Testis (tissue), 3 donors: Measurements from ENCODE around the gene EVA1B. TPM values are rescaled to one million over a fixed set of nuclear protein-coding genes. Genes with fewer than 3 reads are reported as not detected.

ENCODE experiments used
- DNase-seq: peaks from one replicate; pipeline ENCODE4 v3.0.0-alpha.2; 2019
- H3K27ac ChIP-seq, 2 donors: fragments of 200-600 bp; sonication (generic); one replicate each; pipeline ENCODE4 v1.5.1; 2019
- H3K27me3 ChIP-seq: fragments of 200-600 bp; sonication (generic); one replicate; pipeline ENCODE4 v1.5.1; 2019
- H3K36me3 ChIP-seq: fragments of 200-600 bp; sonication (generic); one replicate; pipeline ENCODE4 v1.5.1; 2017; ENCODE audit warnings: low read depth; ENCODE audit errors: missing control alignments
- H3K4me1 ChIP-seq: fragments of 200-600 bp; sonication (generic); one replicate; pipeline ENCODE4 v1.5.1; 2019
- H3K4me3 ChIP-seq, 2 donors: fragments of 200-600 bp; sonication (generic); one replicate each; pipeline ENCODE4 v1.5.1; 2017 to 2019
- H3K9me3 ChIP-seq: fragments of 200-600 bp; sonication (generic); one replicate; pipeline ENCODE4 v1.5.1; 2017
- CTCF ChIP-seq, 3 experiments: fragments of 450-650 bp in 2 of 3; fragments of 200-600 bp in 1 of 3; sonication (generic) in 1 of 3; IDR thresholded peaks; one replicate each; pipeline ENCODE4 v1.5.1; 2016 to 2019; ENCODE audit warnings: antibody characterized with exemption in 3 of 3, mild to moderate bottlenecking in 2 of 3, moderate library complexity in 1 of 3
- POLR2A ChIP-seq: fragments of 450-650 bp; IDR thresholded peaks from one replicate; pipeline ENCODE4 v1.6.1; 2017; ENCODE audit warnings: antibody characterized with exemption, mild to moderate bottlenecking, moderate library complexity
- WGBS, 2 donors: methylation state at CpG; one replicate each; pipeline ENCODE4 v1.1.5; 2018; 5-methylcytosine and 5-hydroxymethylcytosine counted together
- intact Hi-C: fragments of 100-400 bp; cut with DNase I; formaldehyde crosslinking; loops from one replicate; pipeline ENCODE4 v1.15.1; 2023; ENCODE audit warnings: low total_unique reads
- polyA plus RNA-seq: library from polyadenylated mRNA; stranded (reverse); fragments of 350-450 nt; fragmentation: Illumina TruSeq; extraction: RNeasy Lipid Tissue Mini Kit (QIAGEN cat#74804); gene quantifications from one replicate; pipeline ENCODE4 v1.2.3, GENCODE V29; 2014; ENCODE audit warnings: low read depth, low replicate concordance; ENCODE audit not compliant: insufficient read depth
- total RNA-seq, 2 donors: library from RNA; depleted of rRNA; stranded (reverse); fragments of >200 nt; gene quantifications; one replicate each; pipeline ENCODE4 v1.2.3, GENCODE V29; 2016

Gene EVA1B
- total and polyA plus RNA-seq, 3 donors from 2014 or later: 9.1 to 19.4 (median 9.6) TPM

GRCh38 chr1:36309397-36309796 is 14.0 kb downstream of the EVA1B start:
- no peak overlapping the region for H3K4me3 ChIP-seq
- H3K4me1 ChIP-seq: peaks cover 11% of the 10 kb centered on the region
- no peak for TF ChIP-seq CTCF (IDR thresholded peaks at IDR 0.05)
- no peak for TF ChIP-seq POLR2A
- no peaks in the 10 kb centered on the region for H3K9me3 ChIP-seq
- no peak overlapping the region for H3K27ac ChIP-seq
- WGBS, 2 donors: 91 to 96% methylated on average over 7 of the region's 7 CpGs
- H3K27me3 ChIP-seq: no peaks in the 10 kb centered on the region
- intact Hi-C loops: no loop called here
- no peak for DNase-seq
- no peaks in the 10 kb centered on the region for H3K36me3 ChIP-seq

GRCh38 chr1:36307601-36308330 is 15.7 kb downstream of the EVA1B start:
- Histone ChIP-seq H3K27me3 (no peaks in the 10 kb centered on the region), H3K9me3 (no peaks in the 10 kb centered on the region), H3K27ac (no peak overlapping the region), H3K4me1 (peaks cover 11% of the 10 kb centered on the region), H3K36me3 (no peaks in the 10 kb centered on the region), H3K4me3 (peak overlapping the region; percentile 52 to 75)
- intact Hi-C loops: no loop called here
- WGBS, 2 donors: 63 to 69% methylated on average over 9 of the region's 10 CpGs
- TF ChIP-seq CTCF (IDR thresholded peaks at IDR 0.05) (no peak), POLR2A (no peak)
- DNase-seq: peak; percentile 13

- Histone ChIP-seq H3K9me3 (no peaks in the 10 kb centered on the region), H3K27ac (peak overlapping the region; percentile 16 to 55), H3K36me3 (no peaks in the 10 kb centered on the region), H3K4me1 (peaks cover 11% of the 10 kb centered on the region), H3K4me3 (peak overlapping the region; percentile 52 to 75), H3K27me3 (no peaks in the 10 kb centered on the region)
- intact Hi-C loops: no loop called here
- 1 to 2% methylated on average over 15 to 34 of the region's 46 CpGs for WGBS, 2 donors
- TF ChIP-seq CTCF (IDR thresholded peaks at IDR 0.05): no peak
- no peak for TF ChIP-seq POLR2A
- peak; percentile 96 for DNase-seq
Observed at GRCh38 chr1:36306902-36307456, 16.5 kb downstream of the EVA1B start.

GRCh38 chr1:36306210-36306901 is 17.1 kb downstream of the EVA1B start, which contains the start of gene SH3D21:
Gene SH3D21, plus strand, starts transcription at chr1:36306368. Its CDS starts 53 bp downstream, at chr1:36306421.
- Histone ChIP-seq H3K4me1 (peaks cover 11% of the 10 kb centered on the region), H3K9me3 (no peaks in the 10 kb centered on the region), H3K4me3 (peak within 1 kb of the TSS; percentile 52 to 75), H3K27ac (peak within 1 kb of the TSS; percentile 16 to 55), H3K36me3 (no peaks in the 10 kb centered on the region), H3K27me3 (no peaks in the 10 kb centered on the region)
- peak; percentile 68 for DNase-seq
- intact Hi-C loops: no loop called here
- 4 to 16% methylated on average over 5 to 32 of the region's 65 CpGs for WGBS, 2 donors
- TF ChIP-seq CTCF (IDR thresholded peaks at IDR 0.05): no peak
- TF ChIP-seq POLR2A: no peak
